Caco-2 (cell line): ENCODE data around the gene RSPH1. TPM values are rescaled to one million over a fixed set of nuclear protein-coding genes. Genes with fewer than 3 reads are reported as not detected.

ENCODE experiments used
- BruUV-seq: library from RNA; stranded (reverse); fragments of 400-500 nt; replicated peaks from 2 replicates; lab custom pipeline; 2021; lab: Mats Ljungman, UMichigan
- CTCF ChIA-PET: fragments of 300-600 bp; sonication (Branson Sonifier 250); formaldehyde crosslinking; loops from one replicate; lab custom pipeline; 2022; ENCODE audit warnings: antibody characterized with exemption; lab: Charles Lee
- POLR2A ChIA-PET: fragments of 300-600 bp; sonication (Branson Sonifier 250); formaldehyde crosslinking; loops from one replicate; lab custom pipeline; 2022; ENCODE audit warnings: antibody characterized with exemption; lab: Charles Lee
- DNase-seq, 2 experiments: peaks; one replicate each; pipeline versions ENCODE4 v3.0.0 to v3.0.0-alpha.2; 2020 to 2022
- H3K27me3 ChIP-seq: replicated peaks from 2 replicates; pipeline ENCODE4 v1.6.0; 2011; ENCODE audit warnings: low read length; ENCODE audit not compliant: control insufficient read depth, insufficient read depth
- H3K36me3 ChIP-seq: 2 replicates; pipeline ENCODE4 v1.5.1; 2011; ENCODE audit warnings: low read length; ENCODE audit not compliant: control insufficient read depth, insufficient read depth
- H3K4me1 ChIP-seq: fragments of 250-450 bp; sonication (Bioruptor Pico); 2 replicates; pipeline ENCODE4 v1.5.1; 2020; ENCODE audit warnings: mild to moderate bottlenecking
- H3K4me3 ChIP-seq: 2 replicates; pipeline ENCODE4 v1.5.1; 2011; ENCODE audit warnings: low read depth, mild to moderate bottlenecking, control low read depth, low read length
- H3K9me3 ChIP-seq: fragments of 250-450 bp; sonication (Bioruptor Pico); 2 replicates; pipeline ENCODE4 v1.5.1; 2020; ENCODE audit warnings: mild to moderate bottlenecking, moderate library complexity
- H3K27ac Mint-ChIP-seq: one replicate; pipeline ENCODE4 v1.8.0; 2022; ENCODE audit warnings: mixed read lengths; ENCODE audit not compliant: unreplicated experiment
- H3K27me3 Mint-ChIP-seq: one replicate; pipeline ENCODE4 v1.8.0; 2022; ENCODE audit warnings: mixed read lengths; ENCODE audit not compliant: insufficient read depth, unreplicated experiment
- H3K36me3 Mint-ChIP-seq: one replicate; pipeline ENCODE4 v1.8.0; 2022; ENCODE audit warnings: mild to moderate bottlenecking, mixed read lengths; ENCODE audit not compliant: insufficient read depth, unreplicated experiment
- H3K4me1 Mint-ChIP-seq: one replicate; pipeline ENCODE4 v1.8.0; 2022; ENCODE audit warnings: low read depth, mixed read lengths; ENCODE audit not compliant: unreplicated experiment
- H3K4me3 Mint-ChIP-seq: one replicate; pipeline ENCODE4 v1.8.0; 2022; ENCODE audit warnings: mild to moderate bottlenecking, moderate library complexity, mixed read lengths; ENCODE audit not compliant: unreplicated experiment
- H3K9me3 Mint-ChIP-seq: one replicate; pipeline ENCODE4 v1.8.0; 2022; ENCODE audit warnings: mixed read lengths; ENCODE audit not compliant: unreplicated experiment
- intact Hi-C: fragments of 100-400 bp; cut with micrococcal nuclease; formaldehyde crosslinking; loops from one replicate; pipeline ENCODE4 v1.10.0; 2022; ENCODE audit not compliant: unreplicated experiment
- total RNA-seq: library from RNA; stranded (reverse); gene quantifications from 2 replicates; pipeline ENCODE4 v1.2.3, GENCODE V29; 2022
- TF ChIP-seq, protein P1 (sequence below), 2 experiments: fragments of 200-600 bp in 1 of 2; IDR thresholded peaks; 1 replicate in 1 of 2; 2 replicates in 1 of 2; pipeline versions ENCODE4 v1.5.1 to v1.8.0; 2011 to 2022; ENCODE audit warnings: antibody characterized with exemption in 1 of 2, control low read depth in 1 of 2, inconsistent platforms in 1 of 2, low read depth in 1 of 2, low read length in 1 of 2, mild to moderate bottlenecking in 1 of 2, moderate library complexity in 1 of 2; ENCODE audit not compliant: insufficient read depth in 1 of 2, severe bottlenecking in 1 of 2, unreplicated experiment in 1 of 2

The RSPH1 gene
- total RNA-seq, 1 experiment from 2014 or later, result 0.23 TPM

DNA sequence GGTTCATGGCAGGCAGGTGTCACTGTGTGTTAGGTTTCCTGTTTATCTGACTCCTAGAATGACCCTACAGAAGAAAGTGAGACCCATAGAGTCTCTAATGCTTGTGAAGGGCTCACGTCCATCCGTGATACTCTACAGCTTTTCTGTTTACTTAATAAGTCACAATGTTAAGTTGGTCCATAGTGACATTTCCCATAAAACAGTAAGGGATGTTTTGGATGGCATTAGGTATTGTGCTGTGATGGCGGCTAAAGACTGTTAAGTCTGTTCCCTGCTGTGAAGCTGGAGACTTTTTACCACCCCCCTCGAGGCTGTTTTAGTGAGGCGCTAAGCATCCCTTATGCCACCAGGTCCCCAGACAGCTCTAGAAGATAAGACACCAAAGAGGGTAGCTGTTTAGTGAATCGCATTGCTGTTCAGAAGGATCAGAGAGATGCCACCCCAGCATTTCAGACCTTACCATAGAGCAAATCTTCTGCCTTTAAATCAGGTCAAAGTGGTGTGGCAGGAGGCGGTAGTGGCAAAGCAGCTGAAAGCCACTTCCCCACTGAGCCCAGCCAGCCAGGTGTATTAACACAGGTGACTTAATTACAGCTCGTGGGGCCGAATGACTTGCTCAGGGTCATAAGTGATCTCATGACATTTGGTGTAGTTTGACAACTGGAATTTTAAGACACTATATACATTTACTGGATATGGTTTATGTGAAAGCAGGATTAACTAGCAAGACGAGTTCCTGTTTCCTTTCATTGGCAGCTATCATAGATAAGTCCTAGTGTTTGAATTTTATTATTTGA lies 42.7 kb upstream of the RSPH1 start:
- Histone ChIP-seq H3K4me3 (no peak overlapping the region), H3K4me1 (no peaks in the 10 kb centered on the region), H3K27me3 (no peaks in the 10 kb centered on the region), H3K36me3 (no peaks in the 10 kb centered on the region), H3K9me3 (no peaks in the 10 kb centered on the region)
- peak in 1 of 2 experiments; percentile 0 for DNase-seq
- POLR2A ChIA-PET, result interaction anchor here (0.6 kb wide), 2 partner anchors 18 to 30 kb away, joined by 3 to 6 read pairs; no protein-coding TSS in a partner anchor
- no peaks in the 10 kb centered on the region for H3K9me3 Mint-ChIP-seq
- H3K27ac Mint-ChIP-seq, result no peak overlapping the region
- H3K27me3 Mint-ChIP-seq, result no peaks in the 10 kb centered on the region
- peaks cover 7% of the 10 kb centered on the region for H3K36me3 Mint-ChIP-seq
- no peak overlapping the region for H3K4me3 Mint-ChIP-seq
- TF ChIP-seq, protein P1, sequence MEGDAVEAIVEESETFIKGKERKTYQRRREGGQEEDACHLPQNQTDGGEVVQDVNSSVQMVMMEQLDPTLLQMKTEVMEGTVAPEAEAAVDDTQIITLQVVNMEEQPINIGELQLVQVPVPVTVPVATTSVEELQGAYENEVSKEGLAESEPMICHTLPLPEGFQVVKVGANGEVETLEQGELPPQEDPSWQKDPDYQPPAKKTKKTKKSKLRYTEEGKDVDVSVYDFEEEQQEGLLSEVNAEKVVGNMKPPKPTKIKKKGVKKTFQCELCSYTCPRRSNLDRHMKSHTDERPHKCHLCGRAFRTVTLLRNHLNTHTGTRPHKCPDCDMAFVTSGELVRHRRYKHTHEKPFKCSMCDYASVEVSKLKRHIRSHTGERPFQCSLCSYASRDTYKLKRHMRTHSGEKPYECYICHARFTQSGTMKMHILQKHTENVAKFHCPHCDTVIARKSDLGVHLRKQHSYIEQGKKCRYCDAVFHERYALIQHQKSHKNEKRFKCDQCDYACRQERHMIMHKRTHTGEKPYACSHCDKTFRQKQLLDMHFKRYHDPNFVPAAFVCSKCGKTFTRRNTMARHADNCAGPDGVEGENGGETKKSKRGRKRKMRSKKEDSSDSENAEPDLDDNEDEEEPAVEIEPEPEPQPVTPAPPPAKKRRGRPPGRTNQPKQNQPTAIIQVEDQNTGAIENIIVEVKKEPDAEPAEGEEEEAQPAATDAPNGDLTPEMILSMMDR (IDR thresholded peaks at IDR 0.05; ENCODE audit: insufficient read depth in 1 of 2, low read depth in 1 of 2, low read length in 1 of 2, severe bottlenecking in 1 of 2, unreplicated experiment in 1 of 2), result no peak
- CTCF ChIA-PET, result interaction anchor here (0.7 to 2.2 kb wide), 3 partner anchors 38 to 71 kb away, joined by 3 to 7 read pairs (median 4); no protein-coding TSS in a partner anchor
- BruUV-seq, result no TSS peak
- H3K4me1 Mint-ChIP-seq, result no peaks in the 10 kb centered on the region
- intact Hi-C loops, result loop anchor here (5.0 to 10.0 kb wide), 2 partner anchors 86 to 224 kb away; partner anchors contain the start of gene TFF3

DNA sequence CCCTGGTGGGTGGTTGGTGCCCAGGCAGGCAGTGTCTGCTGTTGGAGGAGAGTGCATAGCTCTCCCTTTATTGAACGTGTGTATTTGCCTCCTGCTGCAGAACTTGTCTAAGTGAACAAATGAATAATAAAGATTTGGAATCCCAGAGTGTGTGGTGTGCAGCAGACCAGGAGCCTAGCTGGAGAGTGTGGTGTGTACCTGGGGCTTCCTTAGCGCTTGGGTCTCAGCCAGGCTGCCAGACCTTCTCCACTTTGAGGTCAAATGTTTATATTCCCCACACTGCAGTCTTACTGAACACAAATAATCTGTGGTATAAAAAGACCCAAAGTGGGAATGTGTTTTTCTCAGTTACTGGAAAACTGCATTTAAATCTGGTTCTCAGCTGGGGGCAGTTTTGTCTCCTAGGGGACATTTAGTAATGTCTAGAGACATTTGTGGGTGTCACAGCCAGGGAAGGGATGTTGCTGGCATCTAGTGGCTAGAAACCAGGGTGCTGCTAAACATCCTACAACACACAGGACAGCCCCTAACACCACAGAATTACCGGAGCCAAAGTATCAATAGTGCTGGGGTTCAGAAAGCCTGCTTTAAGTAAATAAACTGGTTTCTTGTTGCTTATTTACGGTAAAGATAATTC lies 41.2 kb upstream of the RSPH1 start:
- Mint-ChIP-seq H3K4me1 (no peaks in the 10 kb centered on the region), H3K36me3 (no peaks in the 10 kb centered on the region), H3K27me3 (no peaks in the 10 kb centered on the region), H3K9me3 (no peaks in the 10 kb centered on the region), H3K27ac (no peak overlapping the region), H3K4me3 (no peak overlapping the region)
- Histone ChIP-seq H3K27me3 (no peaks in the 10 kb centered on the region), H3K9me3 (no peaks in the 10 kb centered on the region), H3K36me3 (no peaks in the 10 kb centered on the region), H3K4me1 (no peaks in the 10 kb centered on the region), H3K4me3 (no peak overlapping the region)
- intact Hi-C loops, result loop anchor here (1.0 to 10.0 kb wide), 4 partner anchors 70 to 392 kb away; partner anchors contain the start of gene TFF3
- CTCF ChIA-PET, result interaction anchor here (2.1 to 2.8 kb wide), 2 partner anchors 56 to 70 kb away, joined by 4 to 13 read pairs; no protein-coding TSS in a partner anchor
- POLR2A ChIA-PET, result no interaction called here
- no TSS peak for BruUV-seq
- DNase-seq, result peak; percentile 19 to 34
- TF ChIP-seq, protein P1 (IDR thresholded peaks at IDR 0.05; ENCODE audit: insufficient read depth in 1 of 2, low read depth in 1 of 2, low read length in 1 of 2, severe bottlenecking in 1 of 2, unreplicated experiment in 1 of 2), result peak in 1 of 2 experiments; percentile 56

GRCh38 chr21:42536601-42537000 lies 40.6 kb upstream of the RSPH1 start:
- intact Hi-C loops, result loop anchor here (5.0 to 10.0 kb wide), 2 partner anchors 84 to 222 kb away; partner anchors contain the start of gene TFF3
- Histone ChIP-seq H3K27me3 (no peaks in the 10 kb centered on the region), H3K4me1 (no peaks in the 10 kb centered on the region), H3K4me3 (no peak overlapping the region), H3K36me3 (no peaks in the 10 kb centered on the region), H3K9me3 (no peaks in the 10 kb centered on the region)
- H3K9me3 Mint-ChIP-seq, result no peaks in the 10 kb centered on the region
- no peak for DNase-seq
- ChIA-PET POLR2A (no interaction called here), CTCF (interaction anchor here (2.8 kb wide), 1 partner anchor 69 kb away, joined by 13 read pairs; no protein-coding TSS in a partner anchor)
- TF ChIP-seq, protein P1 (IDR thresholded peaks at IDR 0.05; ENCODE audit: insufficient read depth in 1 of 2, low read depth in 1 of 2, low read length in 1 of 2, severe bottlenecking in 1 of 2, unreplicated experiment in 1 of 2), result no peak
- no peaks in the 10 kb centered on the region for H3K36me3 Mint-ChIP-seq
- no peaks in the 10 kb centered on the region for H3K27me3 Mint-ChIP-seq
- H3K4me1 Mint-ChIP-seq, result no peaks in the 10 kb centered on the region
- no peak overlapping the region for H3K4me3 Mint-ChIP-seq
- no peak overlapping the region for H3K27ac Mint-ChIP-seq
- BruUV-seq, result no TSS peak
